ENCODE data around the gene IST1.
"Not testable (repeated sequence)": the region's sequence is repeated elsewhere in the genome, so short reads cannot be mapped to it uniquely, and the experiment has no call there.

The IST1 gene

GRCh38 chr16:71894921-71895678 lies at the start of gene IST1:
Gene IST1 (plus strand): TSS chr16:71895531. CDS start chr16:71915641, 20,110 bp downstream.
- FAIRE-seq = peak; percentile 46

GRCh38 chr16:71845639-71846430 lies 49.5 kb upstream of the IST1 start, which contains the start of gene ATXN1L:
Gene ATXN1L (plus strand): TSS chr16:71845976. CDS start chr16:71849741, 3,765 bp downstream.
- FAIRE-seq = no peak

GRCh38 chr16:71846431-71846830 lies 48.9 kb upstream of the IST1 start:
- no peak for FAIRE-seq

DNA sequence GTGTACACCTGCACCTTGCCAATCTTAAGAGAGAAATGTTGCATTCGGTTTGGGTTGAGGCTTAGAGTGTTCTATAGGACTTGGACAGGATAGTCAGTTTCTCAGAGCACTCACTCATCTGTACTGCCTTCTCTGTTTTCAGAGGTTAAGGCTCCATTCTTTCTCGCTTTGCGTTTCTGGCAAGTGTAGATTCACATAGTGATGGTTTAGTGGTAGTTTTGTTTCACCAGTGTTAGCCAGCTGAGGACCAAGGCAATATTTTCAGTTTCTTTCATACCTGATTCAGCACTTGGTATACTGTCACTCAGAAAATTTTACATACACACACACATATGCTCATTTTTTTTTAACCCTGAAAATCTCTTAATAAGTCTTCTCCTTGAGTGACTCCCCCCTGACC lies 48.2 kb upstream of the IST1 start:
- FAIRE-seq = no peak

DNA sequence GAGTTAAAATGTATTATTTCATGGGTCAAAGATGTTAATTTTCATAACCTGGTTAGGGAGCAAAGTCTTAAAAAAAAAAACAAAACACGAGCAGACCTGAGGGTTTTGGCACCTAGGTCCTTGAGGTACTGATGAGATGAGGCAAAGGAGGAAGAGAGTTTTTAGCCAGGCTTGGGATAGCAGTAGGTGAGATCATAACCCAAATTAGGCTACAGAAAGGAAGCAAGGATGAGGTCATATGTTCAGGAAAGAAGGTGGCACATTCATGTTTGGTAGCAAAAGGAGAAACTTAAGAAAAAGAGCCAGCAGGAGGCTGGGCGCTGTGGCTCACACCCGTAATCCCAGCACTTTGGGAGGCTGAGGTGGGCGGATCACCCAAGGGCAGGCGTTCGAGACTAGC lies 46.7 kb upstream of the IST1 start:
- no peak for FAIRE-seq

GRCh38 chr16:71851746-71852145 lies 43.6 kb upstream of the IST1 start:
- FAIRE-seq = no peak

GRCh38 chr16:71852158-71852557 lies 43.2 kb upstream of the IST1 start:
- FAIRE-seq = no peak

DNA sequence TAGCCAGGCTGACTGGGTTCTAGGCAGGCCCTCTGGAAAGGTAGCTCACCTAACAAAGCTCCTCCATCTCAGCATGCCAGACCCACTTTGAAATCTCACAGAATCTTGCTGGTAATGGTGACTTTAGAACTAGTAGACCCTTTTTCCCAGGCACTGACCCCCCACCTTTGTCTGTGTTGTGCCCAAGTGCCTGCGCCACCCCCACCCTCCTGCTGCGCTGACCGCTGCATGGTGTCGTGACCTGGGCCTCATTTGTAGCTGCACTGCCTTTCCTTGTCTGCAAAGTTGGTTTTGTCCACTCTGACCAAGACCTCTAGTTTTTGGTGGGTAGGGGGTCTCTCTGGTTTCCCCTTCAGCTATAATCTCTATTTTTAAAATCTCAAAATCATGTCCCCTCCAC lies 42.8 kb upstream of the IST1 start:
- FAIRE-seq = no peak

GRCh38 chr16:71853413-71853812 lies 41.9 kb upstream of the IST1 start:
- no peak for FAIRE-seq

DNA sequence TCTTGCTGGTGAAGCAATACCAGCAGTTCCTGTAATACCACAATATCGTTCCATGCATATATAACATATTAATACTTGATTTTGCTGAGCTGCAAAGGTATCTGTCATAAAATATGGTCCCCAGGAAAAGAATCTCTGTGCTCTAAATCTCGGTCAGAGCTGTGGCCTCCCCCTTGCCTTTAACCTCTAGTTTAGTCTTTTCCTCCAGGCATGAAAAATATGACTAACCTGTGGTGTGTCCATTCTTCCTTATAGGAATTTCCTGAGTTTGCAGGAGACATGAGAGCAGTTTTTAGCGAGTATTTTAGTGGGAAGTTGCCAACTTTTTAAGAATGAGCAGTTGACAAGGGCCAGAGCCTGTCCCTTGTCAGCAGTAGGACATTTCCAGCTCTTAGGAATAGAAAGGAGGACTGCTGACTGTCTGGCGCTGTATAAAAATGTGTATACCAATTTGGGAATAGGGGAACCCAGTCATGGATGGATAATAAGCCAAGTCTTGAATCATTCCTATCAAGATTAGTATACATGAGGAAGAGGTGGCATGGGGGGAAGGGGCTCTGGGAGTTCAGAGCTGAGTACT lies 40.9 kb upstream of the IST1 start:
- no peak for FAIRE-seq

DNA sequence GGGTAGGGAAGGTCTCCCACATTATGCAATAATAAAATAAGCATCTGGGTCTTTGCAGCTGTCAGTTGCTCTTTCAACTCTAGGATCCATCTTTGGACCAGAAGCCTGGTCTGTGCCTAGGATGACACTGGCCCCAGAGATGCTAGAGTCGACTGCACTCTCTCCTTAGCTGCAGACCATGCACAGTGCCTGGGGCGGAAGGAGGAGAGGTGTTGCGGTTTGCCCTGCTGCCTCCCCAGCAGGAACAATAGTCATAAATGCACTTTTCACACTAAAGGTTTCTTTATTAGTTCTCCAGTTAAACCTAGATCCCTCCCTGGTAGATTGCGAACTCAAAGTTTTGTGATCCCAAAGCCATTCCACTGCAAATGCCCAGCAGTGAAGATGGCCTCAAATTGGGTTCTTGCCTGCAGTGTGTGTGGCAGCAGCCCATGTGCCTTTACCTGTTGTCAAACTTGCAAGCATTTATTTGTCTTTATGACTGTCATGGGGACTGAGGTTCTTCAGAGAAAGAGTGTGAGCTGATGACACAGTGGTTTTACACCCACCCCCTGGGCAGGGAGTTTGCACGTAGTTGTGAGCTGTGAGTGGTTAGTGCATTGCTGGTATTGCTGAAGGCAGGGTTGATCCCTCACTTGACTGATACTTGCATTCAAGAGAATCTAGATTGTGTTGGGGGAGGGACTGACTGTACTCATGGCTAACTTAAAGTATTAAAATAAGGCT lies 39.2 kb upstream of the IST1 start:
- FAIRE-seq = no peak

- FAIRE-seq = no peak
Observed at GRCh38 chr16:71859762-71860521, 35.4 kb upstream of the IST1 start.

DNA sequence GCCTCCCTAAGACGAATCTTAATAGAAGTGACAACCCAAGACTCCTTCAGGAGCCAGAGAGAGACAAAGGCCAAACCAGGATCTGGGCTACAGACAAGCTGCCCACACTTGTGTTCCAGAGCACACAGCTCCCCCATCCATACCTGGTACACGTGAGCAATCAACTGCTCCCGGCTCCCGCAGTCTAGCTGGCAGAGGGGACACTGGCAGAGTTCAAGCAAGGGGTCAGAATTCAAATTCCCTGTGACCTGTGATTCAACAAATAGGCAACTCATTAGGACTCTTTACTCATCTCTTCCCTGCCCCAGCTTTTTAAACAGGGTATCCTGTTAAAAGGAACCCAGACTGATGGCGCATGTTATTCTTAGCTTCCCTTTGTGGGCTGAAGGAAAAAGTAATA lies 31.3 kb upstream of the IST1 start:
- FAIRE-seq = no peak

GRCh38 chr16:71865173-71865863 lies 30.0 kb upstream of the IST1 start:
- no peak for FAIRE-seq

GRCh38 chr16:71867175-71867574 lies 28.2 kb upstream of the IST1 start:
- not testable (repeated sequence) for FAIRE-seq

- FAIRE-seq = no peak
Observed at GRCh38 chr16:71867939-71868338, 27.4 kb upstream of the IST1 start.

GRCh38 chr16:71869089-71869488 lies 26.2 kb upstream of the IST1 start:
- no peak for FAIRE-seq

DNA sequence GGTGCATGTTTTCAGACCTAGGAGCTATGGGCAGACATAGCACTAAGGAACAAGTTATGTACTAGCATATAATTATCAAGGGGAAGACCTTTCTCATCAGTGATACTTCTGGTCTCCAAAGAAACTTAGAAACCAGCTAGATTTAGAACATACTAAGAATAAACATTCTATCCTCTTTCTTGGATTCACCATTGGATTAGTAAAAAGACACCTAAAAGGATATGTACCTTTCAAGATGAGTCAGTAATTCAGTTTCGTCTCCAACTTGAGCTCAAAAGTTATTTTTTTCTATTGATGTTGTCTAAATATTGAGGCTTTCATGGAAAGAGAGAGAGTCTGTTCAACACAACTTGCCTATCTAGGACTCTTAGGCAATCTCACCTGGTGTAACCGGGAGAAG lies 24.5 kb upstream of the IST1 start:
- no peak for FAIRE-seq

DNA sequence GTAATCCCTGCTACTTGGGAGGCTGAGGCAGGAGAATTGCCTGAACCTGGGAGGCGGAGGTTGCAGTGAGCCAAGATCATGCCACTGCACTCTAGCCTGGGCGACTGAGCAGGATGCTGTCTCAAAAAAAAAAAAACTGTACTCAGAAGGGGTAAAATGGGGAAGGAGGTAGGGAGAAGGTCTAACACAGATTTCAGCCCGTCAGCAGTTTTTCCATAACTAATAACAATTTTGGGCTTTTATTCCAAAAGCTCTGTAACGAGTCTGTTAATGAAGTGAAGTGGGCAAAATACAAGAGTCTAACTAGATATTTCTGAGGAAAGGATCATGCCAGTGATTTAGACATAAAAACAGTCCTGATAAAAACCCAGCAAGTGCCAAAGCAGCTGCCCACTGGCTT lies 22.1 kb upstream of the IST1 start:
- no peak for FAIRE-seq

- FAIRE-seq = no peak
Observed at GRCh38 chr16:71878911-71879310, 16.4 kb upstream of the IST1 start.

- FAIRE-seq = no peak
Observed at GRCh38 chr16:71880176-71880575, 15.2 kb upstream of the IST1 start.

Measured in endometrium (tissue), 2 donors.